Smooth muscle cell (in vitro differentiated cells): ENCODE data around the gene MBD6. TPM values are rescaled to one million over a fixed set of nuclear protein-coding genes. Genes with fewer than 3 reads are reported as not detected.
"Not testable (repeated sequence)": the region's sequence is repeated elsewhere in the genome, so short reads cannot be mapped to it uniquely, and the experiment has no call there.

Experiments used
- DNase-seq: peaks from one replicate; lab custom pipeline; 2025; ENCODE audit not compliant: unreplicated experiment; lab: John Stamatoyannopoulos, UW
- H2AFZ ChIP-seq: fragments of 200-600 bp; sonication (generic); 2 replicates; pipeline ENCODE4 v1.6.0; 2016; ENCODE audit warnings: antibody characterized with exemption, low read depth, mild to moderate bottlenecking
- H3F3A ChIP-seq: fragments of 200-600 bp; sonication (generic); 2 replicates; pipeline ENCODE4 v1.6.0; 2017; ENCODE audit warnings: antibody characterized with exemption, low read depth
- H3K27ac ChIP-seq: fragments of 200-600 bp; sonication (generic); 2 replicates; pipeline ENCODE4 v1.5.1; 2016; ENCODE audit warnings: low read depth, mild to moderate bottlenecking
- H3K27me3 ChIP-seq: fragments of 200-600 bp; sonication (generic); 2 replicates; pipeline ENCODE4 v1.6.1; 2016; ENCODE audit warnings: low read depth, mild to moderate bottlenecking
- H3K36me3 ChIP-seq: fragments of 200-600 bp; sonication (generic); 2 replicates; pipeline ENCODE4 v1.5.1; 2016; ENCODE audit warnings: low read depth
- H3K4me1 ChIP-seq: fragments of 200-600 bp; sonication (generic); 2 replicates; pipeline ENCODE4 v1.5.1; 2016; ENCODE audit warnings: low read depth
- H3K4me2 ChIP-seq: fragments of 200-600 bp; sonication (generic); 2 replicates; pipeline ENCODE4 v1.6.0; 2016; ENCODE audit warnings: mild to moderate bottlenecking
- H3K4me3 ChIP-seq: fragments of 200-600 bp; sonication (generic); 2 replicates; pipeline ENCODE4 v1.5.1; 2016; ENCODE audit warnings: mild to moderate bottlenecking
- H3K79me2 ChIP-seq: fragments of 200-600 bp; sonication (generic); 2 replicates; pipeline ENCODE4 v1.6.0; 2016; ENCODE audit warnings: low read depth, mild to moderate bottlenecking
- H3K9ac ChIP-seq: fragments of 200-600 bp; sonication (generic); 2 replicates; pipeline ENCODE4 v1.6.0; 2016; ENCODE audit warnings: low read depth
- H3K9me3 ChIP-seq: fragments of 200-600 bp; sonication (generic); replicated peaks from 2 replicates; pipeline ENCODE4 v1.5.1; 2016; ENCODE audit warnings: low read depth
- H4K20me1 ChIP-seq: fragments of 200-600 bp; sonication (generic); 2 replicates; pipeline ENCODE4 v1.6.0; 2016; ENCODE audit warnings: low read depth
- WGBS: methylation state at CpG from one replicate; pipeline ENCODE4 v1.1.7; 2016; ENCODE audit warnings: low lambda C conversion rate; 5-methylcytosine and 5-hydroxymethylcytosine counted together
- polyA plus RNA-seq: library from polyadenylated mRNA; unstranded; fragments of >200 nt; fragmentation: Nextera tagmentation; extraction: Ambion mirVana; gene quantifications from 2 replicates; pipeline ENCODE4 v1.2.1, GENCODE V29; 2016
- total RNA-seq: library from RNA; depleted of rRNA; stranded (reverse); fragments of >200 nt; gene quantifications from 2 replicates; pipeline ENCODE4 v1.2.3, GENCODE V29; 2014
- TF ChIP-seq, protein P1 (sequence below): fragments of 200-600 bp; sonication (generic); IDR thresholded peaks from 2 replicates; pipeline ENCODE4 v1.5.1; 2017; ENCODE audit warnings: borderline replicate concordance, mild to moderate bottlenecking, antibody characterized with exemption; ENCODE audit not compliant: insufficient read depth, poor library complexity, severe bottlenecking

The MBD6 gene
- total and polyA plus RNA-seq, 2 experiments from 2014 or later: 3.7 to 11.7 TPM

DNA sequence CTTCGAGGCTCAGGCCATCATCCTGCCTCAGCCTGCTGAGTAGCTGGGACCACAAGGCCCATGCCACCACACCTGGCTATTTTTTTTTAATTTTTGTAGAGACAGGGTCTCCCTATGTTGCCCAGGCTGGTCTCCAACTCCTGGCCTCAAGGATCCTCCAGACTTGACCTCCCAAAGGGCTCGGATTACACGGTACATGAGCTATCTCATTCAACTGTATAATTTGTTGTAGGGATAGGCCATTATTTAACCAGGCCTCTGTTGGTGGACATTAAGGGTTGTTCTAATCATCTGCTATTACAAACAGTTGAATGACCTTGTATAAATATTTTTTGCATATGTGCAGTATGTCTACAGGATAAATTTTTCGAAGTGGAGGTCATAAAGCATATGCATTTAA is 36.2 kb downstream of the MBD6 start:
- no peak overlapping the region for H3K4me2 ChIP-seq
- peaks cover 4% of the 10 kb centered on the region for H3F3A ChIP-seq
- H3K27me3 ChIP-seq: no peaks in the 10 kb centered on the region
- H3K9ac ChIP-seq: no peak overlapping the region
- no peak for DNase-seq
- peaks cover 34% of the 10 kb centered on the region for H4K20me1 ChIP-seq
- TF ChIP-seq, protein P1, sequence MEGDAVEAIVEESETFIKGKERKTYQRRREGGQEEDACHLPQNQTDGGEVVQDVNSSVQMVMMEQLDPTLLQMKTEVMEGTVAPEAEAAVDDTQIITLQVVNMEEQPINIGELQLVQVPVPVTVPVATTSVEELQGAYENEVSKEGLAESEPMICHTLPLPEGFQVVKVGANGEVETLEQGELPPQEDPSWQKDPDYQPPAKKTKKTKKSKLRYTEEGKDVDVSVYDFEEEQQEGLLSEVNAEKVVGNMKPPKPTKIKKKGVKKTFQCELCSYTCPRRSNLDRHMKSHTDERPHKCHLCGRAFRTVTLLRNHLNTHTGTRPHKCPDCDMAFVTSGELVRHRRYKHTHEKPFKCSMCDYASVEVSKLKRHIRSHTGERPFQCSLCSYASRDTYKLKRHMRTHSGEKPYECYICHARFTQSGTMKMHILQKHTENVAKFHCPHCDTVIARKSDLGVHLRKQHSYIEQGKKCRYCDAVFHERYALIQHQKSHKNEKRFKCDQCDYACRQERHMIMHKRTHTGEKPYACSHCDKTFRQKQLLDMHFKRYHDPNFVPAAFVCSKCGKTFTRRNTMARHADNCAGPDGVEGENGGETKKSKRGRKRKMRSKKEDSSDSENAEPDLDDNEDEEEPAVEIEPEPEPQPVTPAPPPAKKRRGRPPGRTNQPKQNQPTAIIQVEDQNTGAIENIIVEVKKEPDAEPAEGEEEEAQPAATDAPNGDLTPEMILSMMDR: no peak
- H2AFZ ChIP-seq: no peak overlapping the region
- peaks cover 11% of the 10 kb centered on the region for H3K4me1 ChIP-seq
- no peak overlapping the region for H3K4me3 ChIP-seq
- no peaks in the 10 kb centered on the region for H3K9me3 ChIP-seq
- H3K79me2 ChIP-seq: peaks cover 20% of the 10 kb centered on the region
- no peaks in the 10 kb centered on the region for H3K36me3 ChIP-seq
- H3K27ac ChIP-seq: no peak overlapping the region
- WGBS: 87% methylated on average over 4 of the region's 4 CpGs

DNA sequence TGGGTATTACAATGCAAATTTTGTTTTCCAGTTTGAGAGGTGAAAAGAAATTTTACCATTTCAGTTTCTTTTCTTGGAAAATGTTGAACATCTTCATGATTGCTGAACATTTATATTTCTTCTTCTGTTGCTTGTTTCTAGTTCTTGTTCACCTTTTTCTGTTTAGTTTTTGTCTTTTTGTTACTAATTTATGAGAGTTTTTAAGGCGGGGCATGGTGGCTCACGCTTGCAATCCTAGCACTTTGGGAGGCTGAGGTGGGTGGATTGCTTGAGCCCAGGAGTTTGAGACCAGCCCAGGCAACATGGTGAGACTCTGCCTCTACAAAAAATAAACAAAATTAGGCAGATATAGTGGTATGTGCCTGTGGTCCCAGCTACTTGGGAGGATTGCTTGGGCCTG is 37.9 kb downstream of the MBD6 start:
- no peak overlapping the region for H3K4me2 ChIP-seq
- no peak for DNase-seq
- peaks cover 6% of the 10 kb centered on the region for H3K4me1 ChIP-seq
- no peak overlapping the region for H3K4me3 ChIP-seq
- 85% methylated on average over 2 of the region's 2 CpGs for WGBS
- H3K9me3 ChIP-seq: no peaks in the 10 kb centered on the region
- TF ChIP-seq, protein P1: no peak
- H3K27ac ChIP-seq: no peak overlapping the region
- H3K27me3 ChIP-seq: no peaks in the 10 kb centered on the region
- no peaks in the 10 kb centered on the region for H3F3A ChIP-seq
- no peaks in the 10 kb centered on the region for H3K36me3 ChIP-seq
- H3K9ac ChIP-seq: no peak overlapping the region
- no peak overlapping the region for H2AFZ ChIP-seq
- H4K20me1 ChIP-seq: peaks cover 34% of the 10 kb centered on the region
- H3K79me2 ChIP-seq: peaks cover 10% of the 10 kb centered on the region

DNA sequence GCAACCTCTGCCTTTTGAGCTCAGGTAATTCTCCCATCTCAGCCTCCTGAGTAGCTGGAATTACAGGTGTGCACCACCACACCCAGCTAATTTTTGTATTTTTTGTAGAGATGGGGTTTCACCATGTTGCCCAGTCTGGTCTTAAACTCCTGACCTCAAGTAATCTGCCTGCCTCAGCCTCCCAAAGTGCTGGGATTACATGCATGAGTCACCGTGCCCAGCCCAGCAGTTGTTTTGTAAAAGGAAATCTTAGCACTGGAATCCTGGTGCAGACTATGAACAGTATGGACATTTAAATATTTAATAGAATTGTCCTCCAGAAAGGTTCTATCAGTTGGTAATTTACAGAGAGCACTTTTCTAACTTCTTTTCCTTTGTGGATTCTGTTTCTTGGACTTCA is 38.5 kb downstream of the MBD6 start:
- H3K4me1 ChIP-seq, H3K79me2 ChIP-seq, H3K36me3 ChIP-seq, H3K9ac ChIP-seq, H2AFZ ChIP-seq, H3K9me3 ChIP-seq, H3K4me3 ChIP-seq, H3F3A ChIP-seq, H3K27me3 ChIP-seq, DNase-seq, H3K27ac ChIP-seq, H3K4me2 ChIP-seq: not testable (repeated sequence)
- H4K20me1 ChIP-seq: peaks cover 34% of the 10 kb centered on the region
- WGBS: 10% methylated on average over 1 of the region's 1 CpG

DNA sequence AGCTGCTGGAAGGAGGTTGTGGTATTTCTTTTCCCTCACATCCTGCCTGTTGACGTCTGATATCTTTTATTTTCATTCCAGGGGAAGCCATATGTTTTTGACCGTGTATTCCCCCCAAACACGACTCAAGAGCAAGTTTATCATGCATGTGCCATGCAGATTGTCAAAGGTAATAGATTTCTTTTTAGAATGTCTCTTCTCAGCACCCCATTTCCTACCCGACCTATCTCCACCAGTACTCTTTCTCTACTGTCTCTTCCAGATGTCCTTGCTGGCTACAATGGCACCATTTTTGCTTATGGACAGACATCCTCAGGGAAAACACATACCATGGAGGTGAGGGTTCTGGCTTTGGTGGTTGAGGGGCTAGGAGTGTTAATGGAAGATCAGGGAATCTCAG is 40.7 kb downstream of the MBD6 start:
- H3F3A ChIP-seq: no peaks in the 10 kb centered on the region
- no peak overlapping the region for H3K9ac ChIP-seq
- H3K9me3 ChIP-seq: no peaks in the 10 kb centered on the region
- no peaks in the 10 kb centered on the region for H3K79me2 ChIP-seq
- H2AFZ ChIP-seq: no peak overlapping the region
- H3K27ac ChIP-seq: no peak overlapping the region
- no peak overlapping the region for H3K4me2 ChIP-seq
- no peaks in the 10 kb centered on the region for H3K36me3 ChIP-seq
- peaks cover 31% of the 10 kb centered on the region for H4K20me1 ChIP-seq
- WGBS: 67% methylated on average over 4 of the region's 4 CpGs
- H3K4me3 ChIP-seq: no peak overlapping the region
- no peak for DNase-seq
- TF ChIP-seq, protein P1: no peak
- H3K4me1 ChIP-seq: peaks cover 6% of the 10 kb centered on the region
- no peaks in the 10 kb centered on the region for H3K27me3 ChIP-seq
